HCT116 (cell line): ENCODE results near the gene FASN. TPM values are rescaled to one million over a fixed set of nuclear protein-coding genes. Genes with fewer than 3 reads are reported as not detected.

Experiments
- ATAC-seq: fragments of 200-7000 bp; cut with Tn5 transposase; 2 replicates; pipeline ENCODE4 v1.9.1; 2020; ENCODE audit warnings: mild to moderate bottlenecking, moderate library complexity
- BruUV-seq: library from RNA; stranded (reverse); fragments of 400-500 nt; replicated peaks from 2 replicates; lab custom pipeline; 2021; lab: Mats Ljungman, UMichigan
- CTCF ChIA-PET: fragments of 300-600 bp; sonication (Branson Sonifier 250); formaldehyde crosslinking; loops from one replicate; lab custom pipeline; 2021; ENCODE audit warnings: antibody characterized with exemption; lab: Charles Lee
- POLR2A ChIA-PET: fragments of 300-600, 350-600 bp; sonication (Branson Sonifier 250); formaldehyde crosslinking; loops from one replicate; lab custom pipeline; 2021; ENCODE audit warnings: antibody characterized with exemption; lab: Charles Lee
- RAD21 ChIA-PET, 2 experiments: fragments of 300-600 bp; sonication (Branson Sonifier 250); formaldehyde crosslinking; loops; one replicate each; lab custom pipeline; 2023; ENCODE audit warnings: low total read pairs in 2 of 2; ENCODE audit not compliant: uncharacterized antibody in 2 of 2, unreplicated experiment in 2 of 2, low non-redundant PET in 1 of 2; lab: Charles Lee
- DNase-seq: peaks from one replicate; pipeline ENCODE4 v3.0.0-alpha.2; 2010; ENCODE audit warnings: low read depth, low spot score
- H2AFZ ChIP-seq: fragments of 200-600 bp; shearing (Covaris generic), sonication (generic); 2 replicates; pipeline ENCODE4 v1.6.1; 2017; ENCODE audit warnings: low read depth, mixed run types, mixed read lengths, antibody characterized with exemption, low read length; ENCODE audit not compliant: poor library complexity, severe bottlenecking
- H3K27ac ChIP-seq: 2 replicates; pipeline ENCODE4 v1.5.1; 2012; ENCODE audit warnings: low read depth, low read length
- H3K27me3 ChIP-seq: fragments of 200-600 bp; sonication (generic); 2 replicates; pipeline ENCODE4 v1.6.1; 2016; ENCODE audit warnings: mixed run types, low read length, mixed read lengths; ENCODE audit not compliant: insufficient read depth
- H3K36me3 ChIP-seq, 2 experiments: fragments of 200-500 bp in 1 of 2; fragments of 200-600 bp in 1 of 2; sonication (Bioruptor generic) in 1 of 2; sonication (generic) in 1 of 2; 2 replicates each; pipeline versions ENCODE4 v1.5.1 to v1.6.1; 2014 to 2016; ENCODE audit warnings: low read length in 2 of 2, inconsistent platforms in 1 of 2, mixed read lengths in 1 of 2, mixed run types in 1 of 2; ENCODE audit not compliant: insufficient read depth in 2 of 2, control insufficient read depth in 1 of 2
- H3K4me1 ChIP-seq, 2 experiments: fragments of 200-600 bp in 1 of 2; sonication (generic) in 1 of 2; 2 replicates each; pipeline versions ENCODE4 v1.5.1 to v1.6.1; 2012 to 2017; ENCODE audit warnings: low read length in 2 of 2, inconsistent platforms in 1 of 2, mild to moderate bottlenecking in 1 of 2, mixed read lengths in 1 of 2, mixed run types in 1 of 2, moderate library complexity in 1 of 2; ENCODE audit not compliant: insufficient read depth in 2 of 2, control insufficient read depth in 1 of 2
- H3K4me2 ChIP-seq: fragments of 200-600 bp; sonication (generic); 2 replicates; pipeline ENCODE4 v1.6.1; 2017; ENCODE audit warnings: mixed run types, low read length, mixed read lengths
- H3K4me3 ChIP-seq, 2 experiments: fragments of 200-600 bp in 1 of 2; sonication (generic) in 1 of 2; replicated peaks in 1 of 2; 2 replicates each; pipeline ENCODE4 v1.5.1; 2011 to 2016; ENCODE audit warnings: low read length in 2 of 2, control low read depth in 1 of 2, low read depth in 1 of 2, mild to moderate bottlenecking in 1 of 2, mixed read lengths in 1 of 2, mixed run types in 1 of 2
- H3K79me2 ChIP-seq: fragments of 200-600 bp; sonication (generic); 2 replicates; pipeline ENCODE4 v1.6.1; 2017; ENCODE audit warnings: mild to moderate bottlenecking, mixed run types, low read length, moderate library complexity, mixed read lengths; ENCODE audit not compliant: insufficient read depth
- H3K9ac ChIP-seq: fragments of 200-600 bp; sonication (generic); 2 replicates; pipeline ENCODE4 v1.6.1; 2016; ENCODE audit warnings: low read length, mixed read lengths
- H3K9me2 ChIP-seq: fragments of 200-600 bp; sonication (generic), shearing (Covaris generic); 2 replicates; pipeline ENCODE4 v1.6.1; 2017; ENCODE audit warnings: mixed run types, mild to moderate bottlenecking, moderate library complexity; ENCODE audit not compliant: insufficient read depth
- H3K9me3 ChIP-seq, 2 experiments: fragments of 200-500 bp in 1 of 2; fragments of 200-600 bp in 1 of 2; sonication (Bioruptor generic) in 1 of 2; sonication (generic) in 1 of 2; 2 replicates each; pipeline ENCODE4 v1.6.1; 2014 to 2017; ENCODE audit warnings: low read length in 2 of 2, mixed read lengths in 2 of 2, inconsistent platforms in 1 of 2, low read depth in 1 of 2, mild to moderate bottlenecking in 1 of 2, mixed run types in 1 of 2, moderate library complexity in 1 of 2; ENCODE audit not compliant: control insufficient read depth in 1 of 2, insufficient read depth in 1 of 2
- H4K20me1 ChIP-seq: fragments of 200-600 bp; sonication (generic), shearing (Covaris generic); 2 replicates; pipeline ENCODE4 v1.6.1; 2017; ENCODE audit warnings: mixed run types, mild to moderate bottlenecking, moderate library complexity; ENCODE audit not compliant: insufficient read depth
- CBX3 ChIP-seq: IDR thresholded peaks from 2 replicates; pipeline ENCODE4 v1.6.1; 2012; ENCODE audit warnings: low read depth
- CEBPB ChIP-seq: IDR thresholded peaks from 2 replicates; pipeline ENCODE4 v1.6.1; 2012; ENCODE audit warnings: low read depth
- EGR1 ChIP-seq: IDR thresholded peaks from 2 replicates; pipeline ENCODE4 v1.6.1; 2012; ENCODE audit warnings: low read depth
- EZH2 ChIP-seq: fragments of 200-600 bp; sonication (generic); IDR thresholded peaks from 2 replicates; pipeline ENCODE4 v1.6.1; 2017; ENCODE audit warnings: antibody characterized with exemption, mixed run types
- EZH2phosphoT487 ChIP-seq: fragments of 200-600 bp; IDR thresholded peaks from 2 replicates; pipeline ENCODE4 v1.6.1; 2018; ENCODE audit warnings: antibody characterized with exemption, borderline replicate concordance
- POLR2A ChIP-seq: IDR thresholded peaks from 2 replicates; pipeline ENCODE4 v1.7.0; 2011; ENCODE audit warnings: borderline replicate concordance; ENCODE audit not compliant: insufficient read depth, insufficient read length; ENCODE audit errors: extremely low read depth
- POLR2AphosphoS5 ChIP-seq: IDR thresholded peaks from 2 replicates; pipeline ENCODE4 v1.6.1; 2011; ENCODE audit warnings: mild to moderate bottlenecking, low read depth, low read length, moderate library complexity
- SIN3A ChIP-seq: IDR thresholded peaks from 2 replicates; pipeline ENCODE4 v1.6.1; 2012; ENCODE audit warnings: low read depth
- SP1 ChIP-seq: IDR thresholded peaks from 2 replicates; pipeline ENCODE4 v1.6.1; 2012; ENCODE audit warnings: low read depth
- SRF ChIP-seq: IDR thresholded peaks from 2 replicates; pipeline ENCODE4 v1.6.1; 2012; ENCODE audit warnings: low read depth
- TCF7L2 ChIP-seq: IDR thresholded peaks from 2 replicates; pipeline ENCODE4 v1.7.0; 2011; ENCODE audit warnings: borderline replicate concordance, inconsistent platforms; ENCODE audit not compliant: insufficient read depth, insufficient read length; ENCODE audit errors: extremely low read depth
- YY1 ChIP-seq: IDR thresholded peaks from 2 replicates; pipeline ENCODE4 v1.6.1; 2011; ENCODE audit warnings: low read length, low read depth, moderate library complexity, mild to moderate bottlenecking; ENCODE audit not compliant: insufficient replicate concordance; ENCODE audit errors: extremely low read depth
- ZFX ChIP-seq: fragments of 450-650 bp; IDR thresholded peaks from 2 replicates; pipeline ENCODE4 v1.6.1; 2017
- ZNF274 ChIP-seq: fragments of 200-500 bp; sonication (Bioruptor generic); IDR thresholded peaks from 2 replicates; pipeline ENCODE4 v1.6.1; 2014; ENCODE audit warnings: mild to moderate bottlenecking, low read depth, low read length, inconsistent platforms
- intact Hi-C: fragments of 100-400 bp; cut with micrococcal nuclease; formaldehyde crosslinking; loops from 2 replicates; pipeline ENCODE4 v1.10.0; 2022
- total RNA-seq: library from RNA; stranded (reverse); gene quantifications from one replicate; pipeline ENCODE4 v1.2.1, GENCODE V29; 2021; ENCODE audit not compliant: unreplicated experiment
- TF ChIP-seq, protein P1 (sequence below): IDR thresholded peaks from 2 replicates; pipeline ENCODE4 v1.6.1; 2011; ENCODE audit warnings: mild to moderate bottlenecking, low read length, moderate library complexity; ENCODE audit not compliant: insufficient replicate concordance; ENCODE audit errors: extremely low read depth

Gene FASN
- total RNA-seq, 1 experiment from 2014 or later: 754 TPM

GRCh38 chr17:82114447-82114846 lies 16.4 kb upstream of the FASN start:
- no TSS peak for BruUV-seq
- H3K79me2 ChIP-seq: no peaks in the 10 kb centered on the region
- no peak overlapping the region for H3K4me2 ChIP-seq
- ChIA-PET CTCF (no interaction called here), RAD21 (no interaction called here), POLR2A (interaction anchor here (0.6 kb wide), 1 partner anchor 40 kb away, joined by 3 read pairs; no protein-coding TSS in a partner anchor)
- DNase-seq (no peak), ATAC-seq (no peak)
- no peak overlapping the region for H3K9ac ChIP-seq
- no peaks in the 10 kb centered on the region for H3K27me3 ChIP-seq
- H3K4me1 ChIP-seq: peaks cover 0 to 10% of the 10 kb centered on the region in 2 experiments; a peak in 2 of 4 replicates
- H4K20me1 ChIP-seq: no peaks in the 10 kb centered on the region
- intact Hi-C loops: no loop called here
- H3K27ac ChIP-seq: no peak overlapping the region
- no peak for TF ChIP-seq ZFX
- no peak for TF ChIP-seq SRF
- TF ChIP-seq SIN3A: no peak
- no peak for TF ChIP-seq EZH2
- no peak for TF ChIP-seq POLR2A
- TF ChIP-seq POLR2AphosphoS5: no peak
- TF ChIP-seq TCF7L2: no peak
- TF ChIP-seq CEBPB: no peak
- H2AFZ ChIP-seq: no peak overlapping the region
- no peaks in the 10 kb centered on the region for H3K9me2 ChIP-seq
- no peak overlapping the region for H3K4me3 ChIP-seq
- H3K36me3 ChIP-seq: peaks cover 0 to 2% of the 10 kb centered on the region in 2 experiments; a peak in 2 of 4 replicates
- H3K9me3 ChIP-seq: no peaks in the 10 kb centered on the region

DNA sequence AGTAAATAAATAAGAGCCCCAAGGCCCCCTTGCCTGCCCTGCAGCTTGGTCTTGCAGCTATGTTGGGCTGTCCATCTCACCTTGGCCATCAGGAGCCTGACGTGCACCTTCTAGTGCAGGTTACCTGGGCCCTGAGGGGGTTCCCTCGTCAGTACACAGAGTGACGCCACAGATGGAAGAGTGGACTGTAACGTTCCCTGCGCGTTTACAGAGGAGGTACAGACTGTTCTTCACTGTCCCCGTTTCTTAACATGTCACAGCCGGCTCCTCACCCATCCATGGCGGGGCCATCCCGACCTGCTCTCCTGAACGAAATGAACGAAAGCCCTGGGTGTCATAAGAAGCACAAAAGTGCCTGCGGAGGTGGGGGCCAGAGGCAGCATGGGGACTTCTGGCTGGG lies 15.9 kb upstream of the FASN start:
- TF ChIP-seq POLR2A (no peak), SP1 (no peak), EZH2phosphoT487 (no peak), YY1 (no peak), ZFX (no peak), TCF7L2 (no peak), EGR1 (no peak), CBX3 (no peak), ZNF274 (no peak)
- TF ChIP-seq, protein P1, sequence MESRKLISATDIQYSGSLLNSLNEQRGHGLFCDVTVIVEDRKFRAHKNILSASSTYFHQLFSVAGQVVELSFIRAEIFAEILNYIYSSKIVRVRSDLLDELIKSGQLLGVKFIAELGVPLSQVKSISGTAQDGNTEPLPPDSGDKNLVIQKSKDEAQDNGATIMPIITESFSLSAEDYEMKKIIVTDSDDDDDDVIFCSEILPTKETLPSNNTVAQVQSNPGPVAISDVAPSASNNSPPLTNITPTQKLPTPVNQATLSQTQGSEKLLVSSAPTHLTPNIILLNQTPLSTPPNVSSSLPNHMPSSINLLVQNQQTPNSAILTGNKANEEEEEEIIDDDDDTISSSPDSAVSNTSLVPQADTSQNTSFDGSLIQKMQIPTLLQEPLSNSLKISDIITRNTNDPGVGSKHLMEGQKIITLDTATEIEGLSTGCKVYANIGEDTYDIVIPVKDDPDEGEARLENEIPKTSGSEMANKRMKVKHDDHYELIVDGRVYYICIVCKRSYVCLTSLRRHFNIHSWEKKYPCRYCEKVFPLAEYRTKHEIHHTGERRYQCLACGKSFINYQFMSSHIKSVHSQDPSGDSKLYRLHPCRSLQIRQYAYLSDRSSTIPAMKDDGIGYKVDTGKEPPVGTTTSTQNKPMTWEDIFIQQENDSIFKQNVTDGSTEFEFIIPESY: no peak
- TF ChIP-seq, all 23 proteins: peak for 0
- Histone ChIP-seq H2AFZ (no peak overlapping the region), H3K27me3 (no peaks in the 10 kb centered on the region), H4K20me1 (no peaks in the 10 kb centered on the region), H3K27ac (no peak overlapping the region), H3K9me2 (no peaks in the 10 kb centered on the region), H3K79me2 (no peaks in the 10 kb centered on the region), H3K9ac (no peak overlapping the region), H3K36me3 (peaks cover 0 to 2% of the 10 kb centered on the region in 2 experiments; a peak in 2 of 4 replicates), H3K4me3 (no peak overlapping the region), H3K4me2 (no peak overlapping the region), H3K9me3 (no peaks in the 10 kb centered on the region), H3K4me1 (peaks cover 0 to 10% of the 10 kb centered on the region in 2 experiments; a peak in 2 of 4 replicates)
- BruUV-seq: no TSS peak
- DNase-seq (no peak), ATAC-seq (no peak)
- ChIA-PET CTCF (no interaction called here), RAD21 (no interaction called here), POLR2A (no interaction called here)
- intact Hi-C loops: no loop called here
